Fibroblast of peridontal ligament (primary cell): Measurements from ENCODE around the gene MYH15.

Experiments used
- DNase-seq: peaks from one replicate; pipeline ENCODE4 v3.0.0-alpha.2; 2010; ENCODE audit errors: extremely low read depth

Gene MYH15

GRCh38 chr3:108334701-108335100 lies 175.7 kb downstream of the MYH15 start:
- DNase-seq: no peak

- DNase-seq: peak; percentile 25
These were observed 176.4 kb downstream of the MYH15 start for GRCh38 chr3:108333961-108334360.

- DNase-seq: no peak
These were observed 178.6 kb downstream of the MYH15 start for GRCh38 chr3:108331792-108332191.
